ENCODE measurements around the gene MAPK13.

Gene MAPK13

DNA sequence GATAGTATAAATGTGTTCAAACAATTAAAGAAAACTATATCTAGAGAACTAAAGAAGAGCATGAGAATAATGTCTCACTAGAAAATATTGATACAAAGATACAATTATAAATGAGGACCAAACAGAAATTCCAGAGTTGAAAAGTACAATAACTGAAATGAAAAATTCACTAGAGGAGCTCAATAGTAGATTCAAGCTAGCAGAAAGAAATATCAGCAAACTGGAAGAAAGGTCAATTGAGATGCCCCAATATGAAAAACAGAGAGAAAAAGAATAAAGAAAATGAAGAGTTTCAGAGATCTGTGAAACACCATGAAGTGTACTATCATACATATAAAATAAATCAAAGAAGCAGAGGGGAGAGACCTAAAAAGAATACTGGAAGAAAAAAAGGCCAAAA is 48.2 kb downstream of the MAPK13 start:
- TF ChIP-seq, protein P1, sequence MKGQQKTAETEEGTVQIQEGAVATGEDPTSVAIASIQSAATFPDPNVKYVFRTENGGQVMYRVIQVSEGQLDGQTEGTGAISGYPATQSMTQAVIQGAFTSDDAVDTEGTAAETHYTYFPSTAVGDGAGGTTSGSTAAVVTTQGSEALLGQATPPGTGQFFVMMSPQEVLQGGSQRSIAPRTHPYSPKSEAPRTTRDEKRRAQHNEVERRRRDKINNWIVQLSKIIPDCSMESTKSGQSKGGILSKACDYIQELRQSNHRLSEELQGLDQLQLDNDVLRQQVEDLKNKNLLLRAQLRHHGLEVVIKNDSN (IDR thresholded peaks at IDR 0.05), result no peak
- TF ChIP-seq CEBPB (IDR thresholded peaks at IDR 0.05) (no peak), EP300 (IDR thresholded peaks at IDR 0.05; ENCODE audit: borderline replicate concordance) (no peak), FOXM1 (IDR thresholded peaks at IDR 0.05; ENCODE audit: borderline replicate concordance, low read depth) (no peak), RAD21 (IDR thresholded peaks at IDR 0.05; ENCODE audit: low read depth) (no peak), TAF1 (IDR thresholded peaks at IDR 0.05; ENCODE audit: low read depth) (no peak), YY1 (IDR thresholded peaks at IDR 0.05; ENCODE audit: low read depth) (no peak), CREB1 (IDR thresholded peaks at IDR 0.05; ENCODE audit: low read depth) (no peak), TEAD4 (IDR thresholded peaks at IDR 0.05) (no peak), ZBTB7A (IDR thresholded peaks at IDR 0.05; ENCODE audit: low read depth) (no peak), EGR1 (IDR thresholded peaks at IDR 0.05) (no peak), NFIC (IDR thresholded peaks at IDR 0.05) (no peak)
- TF ChIP-seq, protein P2, sequence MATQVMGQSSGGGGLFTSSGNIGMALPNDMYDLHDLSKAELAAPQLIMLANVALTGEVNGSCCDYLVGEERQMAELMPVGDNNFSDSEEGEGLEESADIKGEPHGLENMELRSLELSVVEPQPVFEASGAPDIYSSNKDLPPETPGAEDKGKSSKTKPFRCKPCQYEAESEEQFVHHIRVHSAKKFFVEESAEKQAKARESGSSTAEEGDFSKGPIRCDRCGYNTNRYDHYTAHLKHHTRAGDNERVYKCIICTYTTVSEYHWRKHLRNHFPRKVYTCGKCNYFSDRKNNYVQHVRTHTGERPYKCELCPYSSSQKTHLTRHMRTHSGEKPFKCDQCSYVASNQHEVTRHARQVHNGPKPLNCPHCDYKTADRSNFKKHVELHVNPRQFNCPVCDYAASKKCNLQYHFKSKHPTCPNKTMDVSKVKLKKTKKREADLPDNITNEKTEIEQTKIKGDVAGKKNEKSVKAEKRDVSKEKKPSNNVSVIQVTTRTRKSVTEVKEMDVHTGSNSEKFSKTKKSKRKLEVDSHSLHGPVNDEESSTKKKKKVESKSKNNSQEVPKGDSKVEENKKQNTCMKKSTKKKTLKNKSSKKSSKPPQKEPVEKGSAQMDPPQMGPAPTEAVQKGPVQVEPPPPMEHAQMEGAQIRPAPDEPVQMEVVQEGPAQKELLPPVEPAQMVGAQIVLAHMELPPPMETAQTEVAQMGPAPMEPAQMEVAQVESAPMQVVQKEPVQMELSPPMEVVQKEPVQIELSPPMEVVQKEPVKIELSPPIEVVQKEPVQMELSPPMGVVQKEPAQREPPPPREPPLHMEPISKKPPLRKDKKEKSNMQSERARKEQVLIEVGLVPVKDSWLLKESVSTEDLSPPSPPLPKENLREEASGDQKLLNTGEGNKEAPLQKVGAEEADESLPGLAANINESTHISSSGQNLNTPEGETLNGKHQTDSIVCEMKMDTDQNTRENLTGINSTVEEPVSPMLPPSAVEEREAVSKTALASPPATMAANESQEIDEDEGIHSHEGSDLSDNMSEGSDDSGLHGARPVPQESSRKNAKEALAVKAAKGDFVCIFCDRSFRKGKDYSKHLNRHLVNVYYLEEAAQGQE (IDR thresholded peaks at IDR 0.05; ENCODE audit: low read depth), result no peak

DNA sequence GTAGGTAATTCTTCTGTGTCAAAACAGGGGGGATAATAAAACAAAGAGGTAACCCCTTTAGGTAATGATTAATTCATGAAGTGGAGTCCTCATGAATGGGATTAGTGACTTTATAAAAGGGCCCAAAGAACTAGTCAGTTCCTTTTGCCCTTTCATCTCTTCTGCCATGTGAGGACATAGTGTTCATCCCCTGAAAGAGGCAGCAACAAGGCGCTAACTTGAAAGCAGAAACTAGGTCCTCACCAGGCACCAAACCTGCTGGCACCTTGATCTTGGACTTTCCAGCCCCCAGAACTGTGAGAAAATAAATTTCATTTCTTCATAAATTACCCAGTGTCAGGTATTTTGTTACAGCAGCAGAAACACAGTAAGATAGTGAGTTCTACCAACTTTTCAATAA is 49.8 kb downstream of the MAPK13 start:
- TF ChIP-seq TEAD4 (IDR thresholded peaks at IDR 0.05), result no peak
- no peak for TF ChIP-seq FOXM1 (IDR thresholded peaks at IDR 0.05; ENCODE audit: borderline replicate concordance, low read depth)
- TF ChIP-seq EGR1 (IDR thresholded peaks at IDR 0.05), result no peak
- TF ChIP-seq, protein P2 (IDR thresholded peaks at IDR 0.05; ENCODE audit: low read depth), result no peak

DNA sequence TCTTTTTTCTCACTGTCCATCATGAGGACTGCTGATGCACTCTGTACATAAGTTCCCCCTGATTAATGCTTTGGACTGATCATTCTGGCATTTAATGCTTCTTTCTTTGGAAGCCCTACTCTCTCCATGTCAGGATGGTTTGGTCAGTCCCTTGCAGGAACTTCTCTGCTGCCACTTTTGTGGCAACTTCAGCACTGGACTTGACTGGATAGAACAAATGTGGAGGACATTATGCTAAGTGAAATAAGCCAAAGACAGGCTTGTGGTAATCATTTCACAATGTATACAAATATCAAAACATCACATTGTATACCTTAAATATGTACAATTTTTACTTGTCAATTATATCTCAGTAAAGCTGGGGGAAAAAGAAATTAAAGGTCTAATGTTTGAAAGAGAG is 54.0 kb downstream of the MAPK13 start:
- TF ChIP-seq TEAD4 (IDR thresholded peaks at IDR 0.05) (no peak), YY1 (IDR thresholded peaks at IDR 0.05; ENCODE audit: low read depth) (no peak), CEBPB (IDR thresholded peaks at IDR 0.05) (no peak)
- TF ChIP-seq, protein P2 (IDR thresholded peaks at IDR 0.05; ENCODE audit: low read depth), result peak; percentile 43; the same call in 1 of the 2 replicates

DNA sequence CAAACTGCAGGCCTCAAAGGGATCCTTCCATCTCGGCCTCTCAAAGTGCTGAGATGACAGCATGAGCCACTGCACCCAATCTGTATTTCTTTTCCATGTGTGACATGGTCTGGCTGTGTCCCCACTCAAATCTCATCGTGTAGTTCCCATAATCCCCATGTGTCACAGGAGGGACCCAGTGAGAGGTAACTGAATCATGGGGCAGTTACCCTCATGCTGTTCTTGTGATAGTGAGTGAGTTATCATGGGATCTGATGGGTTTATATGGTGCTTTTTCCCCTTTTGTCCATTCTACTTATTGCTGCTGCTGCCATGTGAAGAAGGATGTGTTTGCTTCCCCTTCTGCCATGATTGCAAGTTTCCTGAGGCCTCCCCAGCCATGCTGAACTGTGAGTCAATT is 55.9 kb downstream of the MAPK13 start:
- TF ChIP-seq ZBTB7A (IDR thresholded peaks at IDR 0.05; ENCODE audit: low read depth) (no peak), NFIC (IDR thresholded peaks at IDR 0.05) (no peak), TAF1 (IDR thresholded peaks at IDR 0.05; ENCODE audit: low read depth) (no peak), YY1 (IDR thresholded peaks at IDR 0.05; ENCODE audit: low read depth) (no peak), RAD21 (IDR thresholded peaks at IDR 0.05; ENCODE audit: low read depth) (no peak), TEAD4 (IDR thresholded peaks at IDR 0.05) (no peak), CEBPB (IDR thresholded peaks at IDR 0.05) (no peak), FOXM1 (IDR thresholded peaks at IDR 0.05; ENCODE audit: borderline replicate concordance, low read depth) (no peak), EP300 (IDR thresholded peaks at IDR 0.05; ENCODE audit: borderline replicate concordance) (no peak), TCF12 (IDR thresholded peaks at IDR 0.05; ENCODE audit: low read depth) (no peak), EGR1 (IDR thresholded peaks at IDR 0.05) (no peak), CREB1 (IDR thresholded peaks at IDR 0.05; ENCODE audit: low read depth) (no peak)
- TF ChIP-seq, protein P1 (IDR thresholded peaks at IDR 0.05), result no peak
- TF ChIP-seq, protein P3, sequence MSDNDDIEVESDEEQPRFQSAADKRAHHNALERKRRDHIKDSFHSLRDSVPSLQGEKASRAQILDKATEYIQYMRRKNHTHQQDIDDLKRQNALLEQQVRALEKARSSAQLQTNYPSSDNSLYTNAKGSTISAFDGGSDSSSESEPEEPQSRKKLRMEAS (IDR thresholded peaks at IDR 0.05), result no peak
- TF ChIP-seq, protein P2 (IDR thresholded peaks at IDR 0.05; ENCODE audit: low read depth), result no peak
